Activated T-cell treated with anti-CD3 and anti-CD28 coated beads, Interleukin-2, amount 50 U/mL, for 72 hours (primary cell): Measurements from ENCODE around the gene HSCB. TPM values are rescaled to one million over a fixed set of nuclear protein-coding genes. Genes with fewer than 3 reads are reported as not detected.
"Not testable (repeated sequence)": the region's sequence is repeated elsewhere in the genome, so short reads cannot be mapped to it uniquely, and the experiment has no call there.

Experiments used
- ATAC-seq, 2 donors: fragments of 150-1000 bp; cut with Tn5 transposase; replicated peaks in 1 of 2; 2 replicates each; pipeline ENCODE4 v1.10.0; 2021; ENCODE audit warnings: moderate library complexity in 2 of 2, mild to moderate bottlenecking in 1 of 2
- DNase-seq, 2 donors: peaks; one replicate each; pipeline ENCODE4 v3.0.0; 2021 to 2022; ENCODE audit warnings: mixed read lengths in 1 of 2
- H3K27ac Mint-ChIP-seq: one replicate; pipeline ENCODE4 v1.8.0; 2022; ENCODE audit warnings: mild to moderate bottlenecking, moderate library complexity, mixed read lengths
- H3K27me3 Mint-ChIP-seq: one replicate; pipeline ENCODE4 v1.8.0; 2022; ENCODE audit warnings: low read depth, mixed read lengths
- H3K36me3 Mint-ChIP-seq, 2 donors: one replicate each; pipeline ENCODE4 v1.8.0; 2022; ENCODE audit warnings: mixed read lengths in 2 of 2, mild to moderate bottlenecking in 1 of 2; ENCODE audit not compliant: insufficient read depth in 2 of 2
- H3K4me1 Mint-ChIP-seq: one replicate; pipeline ENCODE4 v1.8.0; 2022; ENCODE audit warnings: low read depth, mixed read lengths
- H3K4me3 Mint-ChIP-seq, 2 donors: one replicate each; pipeline ENCODE4 v1.8.0; 2022; ENCODE audit warnings: mild to moderate bottlenecking in 2 of 2, mixed read lengths in 2 of 2, moderate library complexity in 2 of 2
- H3K9me3 Mint-ChIP-seq, 2 donors: one replicate each; pipeline ENCODE4 v1.8.0; 2022; ENCODE audit warnings: mixed read lengths in 2 of 2
- total RNA-seq, 2 donors: library from RNA; stranded (reverse); gene quantifications; one replicate each; pipeline ENCODE4 v1.2.3, GENCODE V29; 2022

The HSCB gene, protein sequence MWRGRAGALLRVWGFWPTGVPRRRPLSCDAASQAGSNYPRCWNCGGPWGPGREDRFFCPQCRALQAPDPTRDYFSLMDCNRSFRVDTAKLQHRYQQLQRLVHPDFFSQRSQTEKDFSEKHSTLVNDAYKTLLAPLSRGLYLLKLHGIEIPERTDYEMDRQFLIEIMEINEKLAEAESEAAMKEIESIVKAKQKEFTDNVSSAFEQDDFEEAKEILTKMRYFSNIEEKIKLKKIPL
- 10 to 100 TPM; 21.6 to 24.1 TPM for total RNA-seq

GRCh38 chr22:28741785-28742561 lies at the start of gene HSCB, which contains the start of gene CHEK2:
Gene HSCB, plus strand, starts transcription at chr22:28742039. Its CDS starts 57 bp downstream, at chr22:28742096.
Gene CHEK2, minus strand, starts transcription at chr22:28741820. Its CDS starts 7,099 bp downstream, at chr22:28734721.
- Mint-ChIP-seq H3K27ac (peak within 1 kb of the TSS; percentile 68), H3K4me1 (peaks cover 53% of the 10 kb centered on the region)
- ATAC-seq = peak; percentile 93 to 95

GRCh38 chr22:28693041-28693760 lies 48.6 kb upstream of the HSCB start:
- not testable (repeated sequence) for H3K9me3 Mint-ChIP-seq, H3K27me3 Mint-ChIP-seq, H3K4me1 Mint-ChIP-seq, ATAC-seq, H3K36me3 Mint-ChIP-seq, H3K27ac Mint-ChIP-seq, DNase-seq, H3K4me3 Mint-ChIP-seq

More at GRCh38 chr22:28741785-28742561, at the start of gene HSCB, which contains the start of gene CHEK2:
- no peaks in the 10 kb centered on the region for H3K9me3 Mint-ChIP-seq
- no peaks in the 10 kb centered on the region for H3K27me3 Mint-ChIP-seq
- H3K36me3 Mint-ChIP-seq = peaks cover 2 to 21% of the 10 kb centered on the region in 2 donors
- DNase-seq = peak; percentile 97 to 99
- H3K4me3 Mint-ChIP-seq = peak within 1 kb of the TSS; percentile 90 to 96

GRCh38 chr22:28702891-28703290 lies 38.9 kb upstream of the HSCB start:
- Mint-ChIP-seq H3K36me3 (peaks cover 2 to 5% of the 10 kb centered on the region in 2 donors), H3K27me3 (no peaks in the 10 kb centered on the region), H3K9me3 (no peaks in the 10 kb centered on the region), H3K4me1 (no peaks in the 10 kb centered on the region), H3K4me3 (no peak overlapping the region), H3K27ac (no peak overlapping the region)
- DNase-seq (no peak), ATAC-seq (no peak)

DNA sequence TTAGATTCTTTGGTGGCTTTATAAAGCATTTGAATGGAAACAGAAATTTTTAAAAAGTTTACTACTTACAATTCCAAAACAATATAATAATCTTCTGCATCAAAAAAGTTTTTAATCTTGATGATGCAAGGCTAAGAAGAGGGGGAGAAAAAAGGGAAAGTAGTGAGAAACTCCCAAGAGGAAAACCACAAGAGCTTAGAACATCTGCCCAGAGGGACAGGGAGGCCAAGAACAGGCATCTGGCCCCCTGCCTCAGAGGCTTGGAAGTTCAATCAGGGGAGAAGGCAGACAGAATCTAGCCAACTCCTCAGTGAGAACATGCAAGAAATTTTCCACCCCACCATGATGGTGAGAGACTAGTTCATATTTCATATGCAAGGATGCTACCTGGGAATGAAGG lies 38.4 kb upstream of the HSCB start:
- no peaks in the 10 kb centered on the region for H3K4me1 Mint-ChIP-seq
- DNase-seq (no peak), ATAC-seq (no peak)
- peaks cover 2 to 3% of the 10 kb centered on the region in 2 donors for H3K36me3 Mint-ChIP-seq
- H3K27me3 Mint-ChIP-seq = no peaks in the 10 kb centered on the region
- no peak overlapping the region for H3K4me3 Mint-ChIP-seq
- no peaks in the 10 kb centered on the region for H3K9me3 Mint-ChIP-seq
- H3K27ac Mint-ChIP-seq = no peak overlapping the region

DNA sequence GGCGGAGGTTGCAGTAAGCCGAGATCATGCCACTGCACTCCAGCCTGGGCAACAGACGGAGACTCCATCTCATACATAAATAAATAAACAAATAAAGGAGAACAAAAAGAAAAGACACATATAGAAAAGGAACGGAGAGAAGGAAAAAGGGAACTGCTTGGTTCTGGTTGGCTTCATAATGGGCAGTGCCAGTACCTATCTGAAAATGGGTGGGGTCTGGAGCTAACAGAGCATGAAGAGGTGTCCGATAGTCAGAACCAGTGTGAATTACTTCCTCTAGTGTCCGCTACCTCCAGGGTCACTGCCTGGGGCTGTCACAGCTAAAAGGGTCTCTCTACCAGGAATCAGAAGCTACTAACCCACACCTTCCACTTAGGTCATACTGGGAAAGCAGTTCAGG lies 35.0 kb upstream of the HSCB start:
- H3K27ac Mint-ChIP-seq = no peak overlapping the region
- peaks cover 0 to 4% of the 10 kb centered on the region in 2 donors for H3K36me3 Mint-ChIP-seq
- H3K4me1 Mint-ChIP-seq = no peaks in the 10 kb centered on the region
- no peak overlapping the region for H3K4me3 Mint-ChIP-seq
- DNase-seq (no peak), ATAC-seq (no peak)
- H3K9me3 Mint-ChIP-seq = no peaks in the 10 kb centered on the region
- no peaks in the 10 kb centered on the region for H3K27me3 Mint-ChIP-seq

- Mint-ChIP-seq H3K4me1 (peaks cover 9% of the 10 kb centered on the region), H3K36me3 (peaks cover 2 to 4% of the 10 kb centered on the region in 2 donors), H3K9me3 (no peaks in the 10 kb centered on the region), H3K4me3 (no peak overlapping the region), H3K27me3 (no peaks in the 10 kb centered on the region), H3K27ac (no peak overlapping the region)
- ATAC-seq (no peak), DNase-seq (no peak)
Observed at GRCh38 chr22:28710107-28710506, 31.7 kb upstream of the HSCB start.

- no peaks in the 10 kb centered on the region for H3K9me3 Mint-ChIP-seq
- peaks cover 2 to 4% of the 10 kb centered on the region in 2 donors for H3K36me3 Mint-ChIP-seq
- DNase-seq = no peak
- H3K4me3 Mint-ChIP-seq = no peak overlapping the region
- H3K27me3 Mint-ChIP-seq = no peaks in the 10 kb centered on the region
- peaks cover 9% of the 10 kb centered on the region for H3K4me1 Mint-ChIP-seq
- no peak for ATAC-seq
- H3K27ac Mint-ChIP-seq = no peak overlapping the region
Observed at GRCh38 chr22:28710576-28711191, 31.2 kb upstream of the HSCB start.

GRCh38 chr22:28711341-28711740 lies 30.5 kb upstream of the HSCB start:
- Mint-ChIP-seq H3K9me3 (no peaks in the 10 kb centered on the region), H3K27me3 (no peaks in the 10 kb centered on the region), H3K4me3 (no peak overlapping the region), H3K36me3 (peaks cover 2 to 4% of the 10 kb centered on the region in 2 donors), H3K4me1 (peaks cover 9% of the 10 kb centered on the region), H3K27ac (no peak overlapping the region)
- ATAC-seq (no peak), DNase-seq (no peak)

DNA sequence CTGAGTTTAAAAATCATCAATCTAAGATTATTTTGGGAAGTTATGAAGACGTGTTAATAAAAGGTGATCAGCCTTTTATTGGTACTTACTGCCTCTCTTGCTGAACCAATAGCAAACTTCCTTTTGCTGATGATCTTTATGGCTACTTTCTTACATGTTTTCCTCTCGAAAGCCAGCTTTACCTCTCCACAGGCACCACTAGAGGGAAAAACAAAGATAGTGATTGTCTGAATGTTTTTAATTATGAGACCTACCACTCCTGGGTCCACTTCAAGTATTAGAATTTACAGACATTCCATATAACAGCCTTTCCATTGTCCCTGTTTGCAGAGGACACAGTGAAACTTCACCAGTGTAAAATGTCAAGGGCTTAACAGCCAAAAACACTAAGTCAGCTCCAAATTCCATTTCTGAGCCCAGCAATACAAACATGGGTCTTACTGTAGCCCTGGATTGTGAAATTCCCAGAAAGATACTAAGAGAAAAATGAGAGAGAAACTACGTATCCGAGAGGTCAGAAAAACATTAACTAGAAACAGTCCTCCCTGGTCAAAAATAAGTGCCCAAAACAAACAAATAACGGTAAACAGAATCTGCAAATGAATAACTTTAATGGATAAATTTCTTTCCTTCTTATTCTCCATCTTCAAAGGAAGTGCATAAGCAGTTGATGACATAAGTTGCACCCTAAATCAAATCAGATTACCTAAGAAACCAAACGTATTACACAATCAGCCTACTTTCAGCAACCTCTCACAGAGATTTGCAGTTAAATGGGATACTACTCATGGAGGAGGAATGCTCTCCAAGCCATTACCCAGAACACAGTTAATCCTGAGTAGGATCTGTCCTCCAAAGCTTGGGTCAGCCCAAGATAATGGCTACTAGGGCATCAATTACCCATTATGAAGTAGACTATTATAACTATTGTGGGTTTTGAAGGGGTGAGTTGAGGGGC lies 29.7 kb upstream of the HSCB start:
- DNase-seq (no peak), ATAC-seq (no peak)
- Mint-ChIP-seq H3K9me3 (no peaks in the 10 kb centered on the region), H3K4me3 (no peak overlapping the region), H3K27me3 (no peaks in the 10 kb centered on the region), H3K36me3 (peaks cover 2 to 4% of the 10 kb centered on the region in 2 donors), H3K4me1 (peaks cover 9% of the 10 kb centered on the region), H3K27ac (no peak overlapping the region)

- H3K9me3 Mint-ChIP-seq = no peaks in the 10 kb centered on the region
- ATAC-seq (peak; percentile 51 to 62), DNase-seq (no peak)
- no peaks in the 10 kb centered on the region for H3K27me3 Mint-ChIP-seq
- H3K4me3 Mint-ChIP-seq = no peak overlapping the region
- H3K27ac Mint-ChIP-seq = no peak overlapping the region
- H3K36me3 Mint-ChIP-seq = peaks cover 2 to 5% of the 10 kb centered on the region in 2 donors
- H3K4me1 Mint-ChIP-seq = peaks cover 15% of the 10 kb centered on the region
Observed at GRCh38 chr22:28714043-28714628, 27.7 kb upstream of the HSCB start.

DNA sequence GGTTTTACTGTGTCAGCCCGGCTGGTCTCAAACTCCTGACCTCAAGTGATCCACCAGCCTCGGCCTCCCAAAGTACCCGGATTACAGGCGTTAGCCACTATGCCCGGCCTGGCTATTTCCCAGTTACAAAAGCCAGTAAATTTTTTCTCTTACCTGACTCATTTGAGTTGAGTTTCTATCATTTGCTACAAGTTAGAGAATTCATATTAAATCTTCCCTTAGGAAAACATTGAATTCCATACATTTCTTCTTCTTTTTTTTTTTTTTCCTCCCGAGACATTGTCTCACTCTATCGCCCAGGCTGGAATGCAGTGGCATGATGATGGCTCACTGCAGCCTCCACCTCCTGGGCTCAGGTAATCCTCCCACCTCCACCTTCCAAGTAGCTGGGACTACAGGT lies 26.2 kb upstream of the HSCB start:
- Mint-ChIP-seq H3K4me1 (peaks cover 15% of the 10 kb centered on the region), H3K9me3 (no peaks in the 10 kb centered on the region), H3K27ac (no peak overlapping the region), H3K4me3 (no peak overlapping the region), H3K36me3 (peaks cover 2 to 3% of the 10 kb centered on the region in 2 donors), H3K27me3 (no peaks in the 10 kb centered on the region)
- ATAC-seq (no peak), DNase-seq (no peak)

DNA sequence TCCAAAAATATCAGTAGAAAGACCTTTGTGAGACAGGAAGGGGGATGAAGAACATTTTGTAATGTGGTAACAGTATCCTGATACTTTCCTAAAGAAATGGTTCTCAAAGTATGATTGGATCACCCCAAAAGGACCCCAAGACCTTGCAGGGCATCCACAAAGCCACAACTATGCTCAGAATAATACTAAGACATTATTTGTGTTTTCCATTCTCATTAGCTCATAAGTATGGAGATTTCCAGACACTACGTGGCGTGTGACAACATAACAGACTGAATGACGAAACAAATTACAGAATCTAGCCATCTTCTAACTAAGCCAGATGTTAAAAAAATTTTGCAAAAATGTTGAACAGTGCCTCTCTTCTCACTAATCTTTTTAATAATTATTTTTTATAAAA lies 25.2 kb upstream of the HSCB start:
- no peak overlapping the region for H3K27ac Mint-ChIP-seq
- H3K27me3 Mint-ChIP-seq = no peaks in the 10 kb centered on the region
- DNase-seq (no peak), ATAC-seq (no peak)
- H3K9me3 Mint-ChIP-seq = no peaks in the 10 kb centered on the region
- peaks cover 1 to 2% of the 10 kb centered on the region in 2 donors for H3K36me3 Mint-ChIP-seq
- no peak overlapping the region for H3K4me3 Mint-ChIP-seq
- H3K4me1 Mint-ChIP-seq = peaks cover 15% of the 10 kb centered on the region
